T-cell (primary cell): Measurements from ENCODE around the gene PLBD2. TPM values are rescaled to one million over a fixed set of nuclear protein-coding genes. Genes with fewer than 3 reads are reported as not detected.
"Not testable (repeated sequence)": the region's sequence is repeated elsewhere in the genome, so short reads cannot be mapped to it uniquely, and the experiment has no call there.

Source experiments
- ATAC-seq, 4 experiments: fragments of 200-7000 bp in 3 of 4; fragments of 150-1000 bp in 1 of 4; cut with Tn5 transposase; replicated peaks in 1 of 4; 1 replicate in 3 of 4; 2 replicates in 1 of 4; pipeline ENCODE4 v1.10.0; 2021; ENCODE audit warnings: moderate library complexity in 3 of 4, mild to moderate bottlenecking in 2 of 4, moderate number of reproducible peaks in 1 of 4
- CTCF ChIA-PET, 2 donors: fragments of 300-600 bp; sonication (Branson Sonifier 250); formaldehyde crosslinking; loops; one replicate each; lab custom pipeline; 2022; ENCODE audit warnings: antibody characterized with exemption in 2 of 2; lab: Charles Lee
- POLR2A ChIA-PET, 2 donors: fragments of 300-600 bp; sonication (Branson Sonifier 250); formaldehyde crosslinking; loops; one replicate each; lab custom pipeline; 2022; ENCODE audit warnings: antibody characterized with exemption in 2 of 2; lab: Charles Lee
- DNase-seq, 35 experiments: peaks; one replicate each; pipeline versions ENCODE4 v3.0.0 to v3.0.0-alpha.2; 2013 to 2023
- H3K27ac ChIP-seq: one replicate; pipeline ENCODE4 v1.5.1; 2013; ENCODE audit warnings: low read length
- H3K27me3 ChIP-seq, 2 experiments: replicated peaks in 1 of 2; 1 replicate in 1 of 2; 2 replicates in 1 of 2; pipeline versions ENCODE4 v1.6.1 to v1.7.0; 2013; ENCODE audit warnings: low read length in 1 of 2, mixed read lengths in 1 of 2; ENCODE audit not compliant: control insufficient read depth in 2 of 2, insufficient read depth in 2 of 2; ENCODE audit errors: extremely low read depth in 1 of 2
- H3K36me3 ChIP-seq, 2 donors: 1 replicate in 1 of 2; 2 replicates in 1 of 2; pipeline versions ENCODE4 v1.6.1 to v1.7.0; 2013; ENCODE audit warnings: low read length in 1 of 2; ENCODE audit not compliant: control insufficient read depth in 2 of 2, insufficient read depth in 1 of 2; ENCODE audit errors: extremely low read depth in 1 of 2
- H3K4me1 ChIP-seq, 2 experiments: 1 replicate in 1 of 2; 2 replicates in 1 of 2; pipeline versions ENCODE4 v1.6.1 to v1.7.0; 2013; ENCODE audit warnings: low read length in 2 of 2, mixed read lengths in 1 of 2; ENCODE audit not compliant: insufficient read depth in 2 of 2, control insufficient read depth in 1 of 2; ENCODE audit errors: extremely low read depth in 1 of 2
- H3K4me3 ChIP-seq, 2 donors: 1 replicate in 1 of 2; 2 replicates in 1 of 2; pipeline versions ENCODE4 v1.5.1 to v1.7.0; 2013; ENCODE audit warnings: mild to moderate bottlenecking in 2 of 2, low read length in 1 of 2, moderate library complexity in 1 of 2; ENCODE audit not compliant: control insufficient read depth in 1 of 2; ENCODE audit errors: extremely low read depth in 1 of 2
- H3K9me3 ChIP-seq: 2 replicates; pipeline ENCODE4 v1.7.0; 2013
- H3K27ac Mint-ChIP-seq, 2 donors: one replicate each; pipeline ENCODE4 v1.8.0; 2020 to 2021; ENCODE audit warnings: mild to moderate bottlenecking in 2 of 2, mixed read lengths in 2 of 2
- H3K27me3 Mint-ChIP-seq, 2 donors: one replicate each; pipeline ENCODE4 v1.8.0; 2021 to 2022; ENCODE audit warnings: mixed read lengths in 2 of 2
- H3K36me3 Mint-ChIP-seq: one replicate; pipeline ENCODE4 v1.8.0; 2021; ENCODE audit warnings: mixed read lengths
- H3K4me1 Mint-ChIP-seq, 3 donors: one replicate each; pipeline ENCODE4 v1.8.0; 2020 to 2022; ENCODE audit warnings: mixed read lengths in 3 of 3, mild to moderate bottlenecking in 1 of 3
- H3K4me3 Mint-ChIP-seq, 3 donors: one replicate each; pipeline ENCODE4 v1.8.0; 2020 to 2022; ENCODE audit warnings: mild to moderate bottlenecking in 3 of 3, mixed read lengths in 3 of 3, moderate library complexity in 3 of 3
- H3K9me3 Mint-ChIP-seq, 3 donors: one replicate each; pipeline ENCODE4 v1.8.0; 2020 to 2022; ENCODE audit warnings: mixed read lengths in 3 of 3
- WGBS: methylation state at CpG from one replicate; pipeline ENCODE4 v1.1.5; 2013; ENCODE audit warnings: missing lambda C conversion rate; ENCODE audit not compliant: insufficient coverage; 5-methylcytosine and 5-hydroxymethylcytosine counted together
- total RNA-seq, 35 experiments: library from RNA in 6 of 35; stranded (reverse) in 6 of 35; fragments of 120-200 nt in 1 of 35; gene quantifications; one replicate each; pipeline versions ENCODE4 v1.2.1 to v1.2.4 and lab custom pipeline; 2013 to 2026

The PLBD2 gene
- total RNA-seq, 5 donors from 2014 or later (not counting 1 experiment from before 2014, with no cell fraction given): 14.1 to 19.0 (median 15.1) TPM

DNA sequence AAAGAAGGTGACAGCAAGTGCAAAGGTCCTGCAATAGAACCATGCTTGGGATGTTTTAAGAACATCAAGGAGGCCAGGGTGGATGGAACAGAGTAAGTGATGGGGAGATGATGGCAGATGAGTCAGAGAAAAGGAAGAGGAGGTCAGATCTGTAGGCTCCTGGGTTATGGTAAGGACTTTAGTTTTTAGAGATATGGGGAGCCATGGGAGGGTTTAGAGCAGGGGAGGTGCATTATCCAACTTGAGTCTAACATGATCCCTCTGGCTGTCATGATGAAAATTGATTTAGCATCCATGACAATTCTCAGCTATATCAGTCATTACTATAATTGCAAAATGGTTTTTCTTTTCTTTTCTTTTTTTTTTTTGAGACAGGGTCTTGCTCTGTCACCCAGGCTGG, 7.3 kb upstream of the PLBD2 start:
- no peak overlapping the region for H3K27ac Mint-ChIP-seq
- Histone ChIP-seq H3K36me3 (no peaks in the 10 kb centered on the region), H3K4me3 (no peak overlapping the region), H3K4me1 (no peaks in the 10 kb centered on the region), H3K27me3 (peaks cover 0 to 18% of the 10 kb centered on the region in 2 experiments), H3K9me3 (no peaks in the 10 kb centered on the region), H3K27ac (no peak overlapping the region)
- no peaks in the 10 kb centered on the region for H3K9me3 Mint-ChIP-seq
- DNase-seq (no peak), ATAC-seq (no peak)
- no peaks in the 10 kb centered on the region for H3K36me3 Mint-ChIP-seq
- peaks cover 3 to 8% of the 10 kb centered on the region in 2 donors for H3K27me3 Mint-ChIP-seq
- POLR2A ChIA-PET: no interaction called here
- H3K4me3 Mint-ChIP-seq: no peak overlapping the region
- CTCF ChIA-PET: no interaction called here
- no peaks in the 10 kb centered on the region for H3K4me1 Mint-ChIP-seq

DNA sequence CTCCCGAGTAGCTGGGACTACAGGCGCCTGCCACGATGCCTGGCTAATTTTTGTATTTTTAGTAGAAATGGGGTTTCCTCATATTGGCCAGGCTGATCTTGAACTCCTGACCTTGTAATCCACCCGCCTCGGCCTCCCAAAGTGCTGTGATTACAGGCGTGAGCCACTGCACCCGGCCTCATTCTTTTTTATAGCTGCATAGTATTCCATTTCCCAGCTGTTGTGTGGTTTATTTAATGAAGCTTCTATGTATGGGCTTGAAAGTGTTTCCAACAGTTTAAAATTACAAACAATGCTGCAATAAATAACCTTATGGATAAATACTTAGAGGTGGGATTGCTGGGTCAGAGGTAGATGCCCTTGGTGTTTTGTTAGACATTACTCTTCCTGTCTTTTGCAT, 4.2 kb upstream of the PLBD2 start:
- H3K4me1 Mint-ChIP-seq, H3K36me3 ChIP-seq, H3K27me3 ChIP-seq, DNase-seq, H3K27me3 Mint-ChIP-seq, H3K4me3 ChIP-seq, H3K9me3 Mint-ChIP-seq, H3K4me3 Mint-ChIP-seq, H3K9me3 ChIP-seq, H3K27ac Mint-ChIP-seq, H3K27ac ChIP-seq, H3K36me3 Mint-ChIP-seq, CTCF ChIA-PET, ATAC-seq: not testable (repeated sequence)
- peaks cover 3 to 14% of the 10 kb centered on the region in 2 experiments for H3K4me1 ChIP-seq
- WGBS: 83% methylated on average over 3 of the region's 7 CpGs
- POLR2A ChIA-PET: interaction anchor here in 1 of 2 donors (0.6 kb wide), 1 partner anchor 9 kb away, joined by 3 read pairs; no protein-coding TSS in a partner anchor

DNA sequence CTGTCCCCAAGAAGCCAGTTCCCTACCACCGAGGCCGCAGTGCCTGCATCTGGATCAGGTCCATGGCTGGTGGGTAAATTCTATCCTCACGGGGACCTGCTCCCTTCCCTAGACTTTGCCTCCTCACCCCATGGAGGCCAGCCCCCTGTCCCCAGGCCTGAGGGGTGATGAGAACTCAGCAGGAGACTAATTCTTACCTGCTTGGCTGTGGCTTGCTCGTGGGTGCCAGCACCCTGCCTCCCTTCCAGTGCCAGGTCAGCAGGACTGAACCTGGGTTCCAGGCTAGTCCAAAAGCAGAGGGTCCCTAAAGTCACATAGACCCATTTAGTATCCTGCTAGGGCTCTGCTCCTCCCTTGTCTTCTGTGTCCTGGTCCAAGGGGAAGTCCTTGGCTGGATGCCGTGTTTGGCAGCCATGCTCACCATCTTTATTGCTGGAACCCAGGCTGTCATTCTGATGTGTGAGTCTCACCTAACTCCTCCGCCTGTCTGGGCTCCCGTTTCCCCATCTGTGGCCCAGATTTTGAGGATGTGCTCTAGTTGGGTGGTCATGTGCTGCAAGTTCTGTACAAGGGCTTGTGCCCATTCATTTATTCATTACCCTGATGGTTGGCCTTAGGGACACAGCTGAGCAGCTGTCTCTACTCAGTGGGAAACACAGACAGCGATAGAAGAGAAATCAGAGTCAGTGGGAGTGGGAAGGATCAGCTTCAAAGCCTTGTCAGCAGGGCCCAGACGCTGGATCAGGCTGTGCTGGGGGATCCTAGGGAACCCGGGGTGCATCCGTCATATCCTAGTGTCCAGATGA, 949 bp downstream of the PLBD2 start:
- no peaks in the 10 kb centered on the region for H3K9me3 Mint-ChIP-seq
- H3K27ac Mint-ChIP-seq: peak overlapping the region; percentile 88 to 91
- H3K36me3 Mint-ChIP-seq: peaks cover 2% of the 10 kb centered on the region
- H3K27me3 Mint-ChIP-seq: no peaks in the 10 kb centered on the region
- H3K36me3 ChIP-seq: no peaks in the 10 kb centered on the region
- peak in 6 of 35 experiments; percentile 5 to 27 (median 10) for DNase-seq
- H3K4me1 Mint-ChIP-seq: peaks cover 21 to 26% (median 22%) of the 10 kb centered on the region in 3 donors
- H3K4me3 Mint-ChIP-seq: peak overlapping the region; percentile 79 to 90 (median 86)
- ChIA-PET POLR2A (no interaction called here), CTCF (no interaction called here)
- WGBS: 73% methylated on average over 7 of the region's 11 CpGs
- peaks cover 4 to 20% of the 10 kb centered on the region in 2 experiments for H3K4me1 ChIP-seq
- peak overlapping the region; percentile 35 to 76 for H3K4me3 ChIP-seq
- H3K27ac ChIP-seq: peak overlapping the region; percentile 75
- no peaks in the 10 kb centered on the region for H3K9me3 ChIP-seq
- peaks cover 0 to 3% of the 10 kb centered on the region in 2 experiments for H3K27me3 ChIP-seq
- no peak for ATAC-seq

DNA sequence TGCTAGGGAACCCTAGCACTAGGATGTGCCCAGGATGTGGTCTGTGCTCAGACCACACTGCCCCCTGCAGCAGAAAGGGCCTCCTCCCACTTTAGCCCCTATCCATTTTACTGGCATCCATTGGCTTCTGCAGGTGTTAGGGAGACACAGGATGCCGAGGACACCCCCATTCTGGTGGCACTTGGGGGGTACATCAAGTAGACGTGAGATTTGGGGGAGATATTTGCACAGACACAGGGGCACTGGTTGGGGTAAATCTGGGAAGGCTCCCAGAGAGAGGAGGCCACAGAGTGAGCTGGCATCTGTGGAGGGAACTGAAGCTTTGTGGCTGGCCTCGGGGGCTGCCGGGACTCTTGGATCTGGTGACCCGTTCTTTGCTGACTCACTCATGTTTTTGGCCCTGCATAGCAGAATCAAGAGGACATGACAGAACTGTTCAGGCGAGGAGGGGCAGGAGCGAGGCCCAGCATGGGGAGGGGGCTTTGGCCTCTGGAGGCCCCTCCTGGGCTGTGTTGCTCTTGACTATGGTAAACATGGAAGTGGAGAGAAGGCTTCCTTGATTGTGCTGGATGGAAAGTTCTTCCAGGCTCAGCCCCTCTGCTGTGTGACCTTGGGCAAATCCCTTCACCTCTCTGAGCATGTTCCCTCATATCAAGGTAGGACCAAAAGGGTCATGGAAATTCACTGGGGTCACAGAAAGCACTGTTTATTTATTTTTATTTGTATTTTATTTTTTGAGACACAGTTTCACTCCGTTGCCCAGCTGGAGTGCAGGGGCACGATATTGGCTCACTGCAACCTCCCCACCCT, 1.8 kb downstream of the PLBD2 start:
- 82% methylated on average over 7 of the region's 9 CpGs for WGBS
- ATAC-seq: no peak
- no peak for DNase-seq
- Histone ChIP-seq H3K9me3 (no peaks in the 10 kb centered on the region), H3K4me1 (peaks cover 4 to 20% of the 10 kb centered on the region in 2 experiments), H3K27me3 (no peaks in the 10 kb centered on the region), H3K27ac (peak overlapping the region; percentile 3), H3K36me3 (no peaks in the 10 kb centered on the region), H3K4me3 (no peak overlapping the region)
- Mint-ChIP-seq H3K36me3 (peaks cover 9% of the 10 kb centered on the region), H3K4me3 (peak overlapping the region in 2 of 3 donors; percentile 86 to 90), H3K27ac (peak overlapping the region; percentile 66 to 88), H3K9me3 (no peaks in the 10 kb centered on the region), H3K4me1 (peaks cover 22 to 29% (median 22%) of the 10 kb centered on the region in 3 donors), H3K27me3 (no peaks in the 10 kb centered on the region)
- POLR2A ChIA-PET: interaction anchor here in 1 of 2 donors (0.8 kb wide), 1 partner anchor 105 kb away, joined by 6 read pairs; no protein-coding TSS in a partner anchor
- CTCF ChIA-PET: no interaction called here

DNA sequence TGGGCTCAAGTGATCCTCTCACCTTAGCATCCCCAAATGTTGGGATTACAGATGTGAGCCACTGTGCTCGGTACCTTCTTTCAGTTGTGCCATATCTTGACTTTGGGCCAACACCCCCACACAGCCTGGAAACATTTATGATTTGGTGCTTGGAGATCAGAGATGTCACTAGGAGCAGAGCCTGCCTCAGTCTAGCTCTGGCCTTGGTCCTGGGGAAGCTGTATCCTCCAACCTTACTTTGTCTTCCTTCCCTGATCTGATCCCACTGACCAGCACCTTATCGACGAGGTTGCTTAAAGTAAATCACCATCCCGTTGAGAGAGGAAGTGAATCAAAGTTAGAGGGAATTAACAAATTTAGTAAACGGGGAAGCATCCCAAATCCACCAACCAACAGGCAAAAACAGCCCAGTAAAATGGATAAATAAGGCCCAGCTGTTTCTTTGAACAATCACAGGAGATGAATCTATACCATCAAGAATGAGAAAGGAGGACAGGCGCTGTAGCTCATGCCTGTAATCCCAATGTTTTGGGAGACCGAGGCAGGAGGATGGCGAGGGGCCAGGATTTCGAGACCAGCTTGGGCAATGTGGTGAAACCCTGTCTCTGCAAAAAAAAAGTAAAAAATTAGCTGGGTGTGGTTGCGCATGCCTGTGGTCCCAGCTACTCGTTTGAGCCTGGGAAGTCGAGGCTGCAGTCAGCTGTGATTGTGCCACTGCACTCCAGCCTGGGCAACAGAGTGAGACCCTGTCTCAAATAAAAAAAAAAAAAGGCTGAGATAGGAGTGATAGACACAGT, 3.4 kb downstream of the PLBD2 start:
- H3K4me3 ChIP-seq: no peak overlapping the region
- no peaks in the 10 kb centered on the region for H3K9me3 ChIP-seq
- no peaks in the 10 kb centered on the region for H3K36me3 ChIP-seq
- ChIA-PET POLR2A (no interaction called here), CTCF (interaction anchor here (0.6 to 0.7 kb wide), 3 partner anchors 11 to 1315 kb away, joined by 3 read pairs; no protein-coding TSS in a partner anchor)
- no peaks in the 10 kb centered on the region for H3K27me3 ChIP-seq
- WGBS: 89% methylated on average over 6 of the region's 12 CpGs
- ATAC-seq (no peak), DNase-seq (no peak)
- H3K4me3 Mint-ChIP-seq: no peak overlapping the region
- H3K27ac Mint-ChIP-seq: peak overlapping the region in 1 of 2 donors; percentile 8
- no peaks in the 10 kb centered on the region for H3K27me3 Mint-ChIP-seq
- H3K4me1 Mint-ChIP-seq: peaks cover 22 to 29% (median 22%) of the 10 kb centered on the region in 3 donors
- peaks cover 18% of the 10 kb centered on the region for H3K36me3 Mint-ChIP-seq
- H3K27ac ChIP-seq: no peak overlapping the region
- H3K9me3 Mint-ChIP-seq: no peaks in the 10 kb centered on the region
- H3K4me1 ChIP-seq: peaks cover 4 to 20% of the 10 kb centered on the region in 2 experiments

DNA sequence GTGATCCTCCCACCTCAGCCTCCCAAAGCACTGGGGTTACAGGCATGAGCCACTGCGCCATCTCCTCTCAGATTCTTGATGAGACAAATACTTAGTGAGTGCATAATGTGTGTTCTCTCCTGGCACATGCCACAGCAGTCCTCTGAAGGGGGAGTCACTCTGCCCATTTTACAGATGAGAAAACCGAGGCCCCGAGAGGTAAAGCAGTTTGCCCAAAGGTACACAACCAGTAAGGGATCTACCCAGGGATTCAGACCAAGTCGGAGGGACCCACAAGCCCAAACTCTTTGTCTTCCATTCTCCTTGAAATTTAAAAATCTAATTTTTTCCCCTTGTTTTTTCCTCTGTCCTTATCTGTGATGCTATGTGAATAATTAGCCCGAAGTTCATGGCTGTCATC, 6.3 kb downstream of the PLBD2 start:
- Mint-ChIP-seq H3K27ac (no peak overlapping the region), H3K27me3 (no peaks in the 10 kb centered on the region), H3K4me3 (no peak overlapping the region), H3K36me3 (peaks cover 30% of the 10 kb centered on the region), H3K4me1 (peaks cover 9 to 20% (median 12%) of the 10 kb centered on the region in 3 donors), H3K9me3 (no peaks in the 10 kb centered on the region)
- H3K27me3 ChIP-seq: no peaks in the 10 kb centered on the region
- no peaks in the 10 kb centered on the region for H3K36me3 ChIP-seq
- ATAC-seq: no peak
- no peak overlapping the region for H3K4me3 ChIP-seq
- no peaks in the 10 kb centered on the region for H3K9me3 ChIP-seq
- DNase-seq: no peak
- ChIA-PET POLR2A (no interaction called here), CTCF (no interaction called here)
- WGBS: 100% methylated on average over 3 of the region's 5 CpGs
- H3K27ac ChIP-seq: no peak overlapping the region
- peaks cover 0 to 1% of the 10 kb centered on the region in 2 experiments for H3K4me1 ChIP-seq
